GM12801 (cell line): Measurements from ENCODE around the gene SEMA5B.

Experiments used
- TF ChIP-seq, protein P1 (sequence below): IDR thresholded peaks from one replicate; pipeline ENCODE4 v1.5.1; 2011; ENCODE audit warnings: control low read depth; ENCODE audit not compliant: insufficient read length; ENCODE audit errors: extremely low read depth

The SEMA5B gene

DNA sequence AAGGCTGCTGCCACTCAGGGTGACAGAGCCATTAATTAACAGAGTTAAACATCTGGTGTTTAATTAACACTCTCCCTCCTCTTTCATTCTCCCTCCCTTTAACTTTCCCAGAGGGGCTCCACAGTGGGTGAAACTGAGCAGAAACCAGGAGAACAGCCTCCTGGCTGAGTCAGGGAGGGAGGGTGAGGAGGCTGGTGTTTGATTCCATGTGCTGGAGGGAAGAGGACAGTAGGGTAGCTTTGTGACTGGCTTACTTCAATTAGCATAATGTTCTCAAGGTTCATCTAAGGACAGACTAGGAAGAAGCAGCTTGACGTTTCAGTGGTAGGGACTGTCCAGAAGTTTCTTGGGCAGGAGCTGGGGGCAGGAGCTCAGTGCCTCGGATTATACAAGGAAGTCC lies 62.8 kb downstream of the SEMA5B start:
- TF ChIP-seq, protein P1, sequence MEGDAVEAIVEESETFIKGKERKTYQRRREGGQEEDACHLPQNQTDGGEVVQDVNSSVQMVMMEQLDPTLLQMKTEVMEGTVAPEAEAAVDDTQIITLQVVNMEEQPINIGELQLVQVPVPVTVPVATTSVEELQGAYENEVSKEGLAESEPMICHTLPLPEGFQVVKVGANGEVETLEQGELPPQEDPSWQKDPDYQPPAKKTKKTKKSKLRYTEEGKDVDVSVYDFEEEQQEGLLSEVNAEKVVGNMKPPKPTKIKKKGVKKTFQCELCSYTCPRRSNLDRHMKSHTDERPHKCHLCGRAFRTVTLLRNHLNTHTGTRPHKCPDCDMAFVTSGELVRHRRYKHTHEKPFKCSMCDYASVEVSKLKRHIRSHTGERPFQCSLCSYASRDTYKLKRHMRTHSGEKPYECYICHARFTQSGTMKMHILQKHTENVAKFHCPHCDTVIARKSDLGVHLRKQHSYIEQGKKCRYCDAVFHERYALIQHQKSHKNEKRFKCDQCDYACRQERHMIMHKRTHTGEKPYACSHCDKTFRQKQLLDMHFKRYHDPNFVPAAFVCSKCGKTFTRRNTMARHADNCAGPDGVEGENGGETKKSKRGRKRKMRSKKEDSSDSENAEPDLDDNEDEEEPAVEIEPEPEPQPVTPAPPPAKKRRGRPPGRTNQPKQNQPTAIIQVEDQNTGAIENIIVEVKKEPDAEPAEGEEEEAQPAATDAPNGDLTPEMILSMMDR, result no peak

DNA sequence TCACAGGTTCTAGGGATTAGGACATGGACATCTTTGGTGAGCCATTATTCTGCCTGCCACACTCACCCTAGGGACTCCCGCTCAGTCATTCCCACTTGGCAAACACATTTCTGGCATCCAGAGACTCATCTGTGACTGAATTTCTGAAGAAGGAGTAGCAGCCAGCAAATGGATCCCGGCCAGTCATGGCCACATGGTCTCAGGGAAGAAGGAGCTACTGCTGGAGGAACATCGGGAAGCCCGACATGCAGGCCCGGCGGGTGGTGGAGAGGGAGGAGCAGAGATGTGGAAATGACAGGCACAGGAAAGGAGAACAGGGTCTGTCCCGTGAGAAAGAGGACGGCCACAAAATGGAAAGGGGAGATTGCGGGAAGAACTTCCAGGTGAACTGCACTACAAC lies 65.4 kb downstream of the SEMA5B start:
- TF ChIP-seq, protein P1, result no peak

- TF ChIP-seq, protein P1, result no peak
These were observed 66.4 kb downstream of the SEMA5B start for GRCh38 chr3:122961146-122961545.

- TF ChIP-seq, protein P1, result no peak
These were observed 66.9 kb downstream of the SEMA5B start for GRCh38 chr3:122960652-122961051.

DNA sequence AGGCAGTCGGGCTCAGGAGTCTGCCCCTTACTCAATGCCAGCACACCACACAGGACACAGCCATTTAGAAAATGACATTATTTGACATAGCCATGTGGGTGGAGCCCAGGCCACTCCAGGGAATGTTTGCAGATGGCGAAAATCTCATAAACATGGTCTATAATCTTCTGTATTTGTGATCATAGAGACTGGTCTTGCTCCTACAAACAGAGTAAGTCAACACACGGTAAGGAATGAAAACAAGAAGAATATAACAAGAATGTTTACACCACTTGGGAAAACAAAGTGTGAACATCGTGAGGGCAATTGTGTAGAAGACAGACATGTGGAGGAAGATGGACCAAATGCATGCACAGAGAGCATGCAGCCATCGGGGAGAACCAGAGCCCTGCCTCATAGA lies 68.2 kb downstream of the SEMA5B start:
- TF ChIP-seq, protein P1, result no peak

GRCh38 chr3:122957707-122958689 lies 69.6 kb downstream of the SEMA5B start:
- TF ChIP-seq, protein P1, result no peak

DNA sequence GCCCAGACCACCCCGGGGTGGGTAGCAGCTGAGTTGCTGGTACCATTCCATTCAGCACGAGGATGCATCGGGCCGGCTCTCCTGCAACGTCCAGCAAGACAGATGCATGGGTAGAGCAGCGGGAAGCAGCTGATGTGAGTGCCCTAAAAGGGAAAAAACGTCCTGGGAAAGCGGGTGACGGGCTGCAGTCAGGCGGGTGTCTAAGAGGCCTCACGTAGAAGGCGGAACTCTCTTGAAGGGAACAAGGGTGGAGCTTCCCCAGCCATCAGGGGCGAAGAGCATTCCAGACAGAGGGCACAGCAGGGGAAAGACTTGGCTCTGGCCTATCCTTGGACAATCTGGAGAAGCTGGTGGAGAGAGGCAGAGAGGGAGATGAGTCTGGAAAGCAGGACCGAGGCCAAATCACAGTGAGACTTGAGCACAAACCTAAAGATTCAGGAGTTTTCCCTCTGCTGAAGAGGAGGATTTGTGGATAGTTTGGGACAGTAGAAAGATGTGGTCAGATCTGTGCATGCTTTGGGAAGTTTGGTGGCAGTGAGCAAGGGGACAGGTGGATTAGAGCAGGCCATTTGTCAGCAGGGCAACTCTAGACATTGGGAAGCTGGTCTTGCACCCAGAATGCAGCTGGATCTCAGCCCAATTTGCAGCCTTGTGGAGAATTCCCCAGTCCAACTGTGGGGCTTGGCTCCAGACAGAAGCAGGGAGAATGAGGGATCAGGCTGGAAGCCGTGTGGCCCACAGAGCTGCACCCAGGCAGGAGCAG lies 70.7 kb downstream of the SEMA5B start:
- TF ChIP-seq, protein P1, result no peak
